GM21526 (cell line): ENCODE results near the gene GNG13.
"Not testable (repeated sequence)": the region's sequence is repeated elsewhere in the genome, so short reads cannot be mapped to it uniquely, and the experiment has no call there.

ENCODE experiments used
- ATAC-seq: cut with Tn5 transposase; IDR thresholded peaks from one replicate; pipeline ENCODE4 v1.9.1; 2021; ENCODE audit warnings: moderate library complexity; ENCODE audit not compliant: unreplicated experiment, low FRiP score

The GNG13 gene

GRCh38 chr16:764848-765487 lies 35.6 kb downstream of the GNG13 start:
- ATAC-seq = no peak

DNA sequence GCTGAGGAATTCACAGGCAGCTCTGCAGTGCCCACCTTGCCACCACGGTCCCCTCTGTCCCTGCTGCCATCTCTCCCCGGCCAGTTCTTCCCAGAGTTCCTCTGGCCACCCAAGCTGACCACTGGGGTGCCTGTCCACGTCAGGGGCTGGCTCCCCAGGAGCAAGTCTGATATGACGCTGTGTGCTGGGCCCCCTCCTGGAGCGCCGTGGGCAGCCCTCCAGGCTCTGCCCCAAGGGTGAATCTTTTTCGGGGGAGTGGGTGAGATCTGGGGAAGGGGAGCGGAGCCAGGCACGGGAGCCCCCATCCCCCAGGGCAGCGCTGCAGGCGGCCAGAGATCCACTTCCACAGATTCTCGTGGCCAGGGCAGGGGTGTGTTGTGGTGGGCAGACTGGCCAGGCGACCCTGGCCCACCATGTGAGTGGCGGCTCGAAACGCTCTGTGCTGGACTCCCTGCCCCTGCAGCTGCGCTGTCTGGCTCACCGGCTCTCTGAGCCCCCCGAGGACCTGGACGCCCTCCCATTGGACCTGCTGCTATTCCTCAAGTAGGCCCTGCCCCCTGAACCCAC lies 36.3 kb downstream of the GNG13 start:
- no peak for ATAC-seq

DNA sequence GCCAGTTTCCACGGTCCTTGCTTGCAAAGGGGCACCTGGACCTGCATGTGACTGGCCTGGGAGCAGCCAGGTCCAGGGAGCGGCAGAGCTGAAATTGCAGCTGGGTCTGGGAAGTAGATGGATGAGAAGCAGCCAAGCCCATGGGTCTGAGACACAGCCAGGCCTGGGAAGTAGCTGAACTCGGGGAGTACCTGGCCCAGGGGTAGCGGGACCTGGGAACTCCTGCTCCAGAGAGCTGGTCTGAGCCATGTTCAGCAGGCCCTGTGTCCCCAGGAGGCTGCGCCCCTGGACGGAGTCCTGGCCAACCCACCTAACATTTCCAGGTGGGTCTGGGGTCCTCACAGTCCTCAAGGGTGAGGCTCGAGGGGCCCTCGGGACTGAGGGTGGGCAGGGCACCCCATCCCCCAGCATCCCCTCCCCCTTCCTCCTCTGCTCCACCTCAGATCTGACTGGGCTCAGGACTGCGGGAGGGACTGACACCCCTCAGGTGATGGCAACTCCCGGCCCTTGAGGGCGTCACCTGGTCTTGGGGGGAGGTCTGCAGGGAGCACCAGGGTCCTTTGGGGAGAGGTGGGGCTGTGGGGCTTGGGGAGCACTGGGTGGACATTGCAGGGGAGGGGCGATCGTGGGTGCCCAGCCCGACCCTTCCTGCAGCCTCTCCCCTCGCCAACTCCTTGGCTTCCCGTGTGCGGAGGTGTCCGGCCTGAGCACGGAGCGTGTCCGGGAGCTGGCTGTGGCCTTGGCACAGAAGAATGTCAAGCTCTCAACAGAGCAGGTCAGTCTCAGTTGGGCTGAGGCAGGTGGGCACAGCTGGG lies 37.0 kb downstream of the GNG13 start:
- ATAC-seq = no peak

DNA sequence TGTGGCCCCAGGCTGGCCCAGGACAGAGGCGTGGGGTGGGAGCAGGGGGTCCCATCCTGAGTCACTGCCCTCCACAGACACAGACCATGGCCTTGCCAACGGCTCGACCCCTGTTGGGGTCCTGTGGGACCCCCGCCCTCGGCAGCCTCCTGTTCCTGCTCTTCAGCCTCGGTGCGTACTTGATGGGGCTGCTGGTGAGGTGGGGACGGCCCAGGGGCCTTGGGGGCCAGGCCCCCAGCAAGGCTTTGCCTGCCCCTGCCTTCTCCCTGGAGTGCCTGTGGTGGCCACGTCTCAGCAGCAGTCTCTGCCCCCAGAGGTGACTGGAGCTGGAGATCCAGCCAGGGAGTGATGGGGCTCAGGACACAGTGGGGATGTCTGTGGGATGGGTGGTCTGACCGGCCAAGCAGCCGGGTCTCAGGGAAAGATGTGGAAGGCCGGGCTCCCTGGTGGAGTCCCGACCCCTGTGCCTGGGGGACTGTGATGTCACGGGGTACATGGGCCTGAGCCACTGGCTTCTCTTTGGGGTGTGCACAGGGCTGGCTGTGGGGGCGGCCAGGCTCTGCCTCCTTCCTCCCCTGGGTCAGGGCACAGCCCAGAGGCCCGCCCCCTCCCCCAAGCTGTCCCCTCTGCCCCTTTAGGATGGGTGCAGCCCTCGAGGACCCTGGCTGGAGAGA lies 37.8 kb downstream of the GNG13 start:
- ATAC-seq = no peak

DNA sequence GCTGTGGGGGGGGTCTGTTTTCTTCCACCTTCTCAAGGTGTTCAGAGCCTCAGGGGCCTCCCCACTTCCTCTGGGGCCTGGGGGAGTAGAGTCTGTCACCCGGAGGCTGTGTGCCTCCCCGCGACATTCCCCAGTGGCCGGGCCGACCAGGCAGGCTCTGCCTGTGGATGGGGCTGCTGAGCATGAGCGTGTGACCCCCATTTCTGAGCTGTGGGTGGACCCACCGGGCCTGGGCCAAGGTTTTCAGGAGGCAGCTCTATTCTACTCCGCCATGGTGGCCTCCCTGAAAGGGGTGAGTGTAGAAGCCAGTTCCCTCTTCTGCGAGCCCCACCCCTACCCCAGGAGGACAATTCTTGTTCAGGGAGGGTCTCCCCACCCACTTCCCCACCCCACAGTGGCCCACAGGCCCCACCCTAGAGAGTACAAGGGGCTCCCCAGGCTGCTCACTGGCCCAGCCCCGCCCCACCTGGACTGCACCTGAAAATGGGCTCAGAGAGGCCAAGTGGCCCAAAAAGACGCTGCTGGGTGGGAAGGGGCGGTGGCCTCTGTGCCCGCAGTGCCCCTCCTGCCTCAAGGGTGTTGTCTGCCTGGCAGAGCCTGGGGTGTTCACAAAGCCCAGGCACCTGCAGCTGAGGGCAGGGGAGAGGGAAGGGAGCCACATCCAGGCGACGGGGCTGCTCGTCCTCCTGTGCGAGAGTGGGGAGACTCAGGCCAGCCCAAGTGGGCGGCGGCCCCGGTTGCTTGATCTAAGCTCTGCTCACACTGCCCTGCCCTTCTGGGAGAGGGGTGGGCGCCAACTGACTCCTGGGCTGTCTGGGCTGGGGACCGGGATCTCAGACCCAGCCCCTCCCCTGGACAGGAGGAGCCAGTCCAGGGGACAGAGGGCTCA lies 38.7 kb downstream of the GNG13 start:
- no peak for ATAC-seq

DNA sequence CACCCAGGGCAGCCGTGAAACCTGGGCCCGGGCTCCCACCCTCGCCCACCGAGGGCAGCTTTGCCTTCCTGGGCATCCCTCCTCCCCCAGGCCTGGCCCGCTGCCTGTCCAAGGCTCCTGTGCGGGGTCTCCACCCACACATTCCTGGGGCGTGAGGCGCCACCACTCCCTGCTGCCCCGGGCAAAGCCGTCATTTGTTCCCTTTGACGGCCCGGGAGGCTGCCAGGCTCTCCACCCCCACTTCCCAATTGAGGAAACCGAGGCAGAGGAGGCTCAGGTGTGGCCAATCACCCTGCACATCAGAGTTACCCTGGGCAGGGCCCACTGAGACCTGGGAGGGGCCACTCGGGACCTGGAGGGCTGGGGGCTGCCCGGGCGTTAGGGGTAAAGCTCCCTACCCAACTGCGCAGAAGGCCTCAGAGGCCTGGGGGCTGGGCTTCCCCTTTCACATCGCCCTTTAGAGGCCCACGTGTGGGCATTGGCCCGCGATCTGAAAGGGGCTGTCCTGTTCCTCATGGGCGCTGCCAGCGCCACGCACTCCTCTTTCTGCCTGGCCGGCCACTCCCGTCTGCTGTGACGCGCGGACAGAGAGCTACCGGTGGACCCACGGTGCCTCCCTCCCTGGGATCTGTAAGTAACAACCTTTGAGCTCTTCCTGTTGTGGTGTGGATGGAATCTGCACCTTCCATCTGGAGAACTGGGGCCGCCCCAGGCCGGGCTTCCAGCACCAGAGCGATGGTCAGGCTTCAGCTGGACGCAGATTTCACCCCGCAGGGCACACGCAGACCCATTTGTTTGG lies 39.8 kb downstream of the GNG13 start, which contains the start of gene MSLN:
Gene MSLN (plus strand): TSS at position 190 of the 799 bp plus-strand sequence. CDS start 1,947 bp downstream, outside the sequence.
- ATAC-seq = no peak

- ATAC-seq = no peak
These were observed 40.5 kb downstream of the GNG13 start for GRCh38 chr16:760065-760464.

DNA sequence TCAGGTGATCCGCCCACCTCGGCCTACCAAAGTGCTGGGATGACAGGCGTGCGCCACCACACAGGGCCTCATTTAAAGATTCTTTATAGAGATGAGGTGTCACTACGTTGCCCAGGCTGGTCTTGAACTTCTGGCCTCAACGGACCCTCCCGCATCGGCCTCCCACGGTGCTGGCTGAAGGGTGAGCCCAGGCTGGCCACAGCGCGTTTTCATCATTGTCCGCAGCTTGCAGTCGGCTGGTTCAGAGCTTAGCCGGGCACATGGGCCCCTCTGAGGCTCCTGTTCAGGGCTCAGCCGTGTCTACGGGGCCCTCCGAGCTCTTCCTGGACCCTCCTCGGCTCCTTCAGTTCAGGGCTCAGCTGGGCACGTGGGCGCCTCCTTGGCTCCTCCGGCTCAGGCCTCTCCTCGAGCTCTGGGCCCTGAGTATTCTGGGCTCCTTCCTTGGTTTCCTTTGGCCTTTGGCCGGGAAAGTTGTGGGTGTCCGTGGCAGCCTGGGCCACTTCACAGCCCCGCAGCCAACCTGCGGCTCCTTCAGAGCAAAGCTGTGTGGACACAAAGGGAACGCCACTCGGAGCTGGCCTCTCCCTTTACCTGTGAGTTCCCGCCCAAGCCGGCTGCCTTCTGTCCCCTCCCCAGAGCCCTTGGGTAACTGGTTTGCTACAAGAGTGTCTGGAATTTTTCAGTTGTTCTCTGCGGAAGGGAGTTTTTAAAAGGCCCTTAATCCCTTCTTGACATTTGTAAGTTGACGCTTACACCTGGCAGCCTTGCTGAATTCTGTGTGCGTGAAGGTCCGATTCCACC lies 41.2 kb downstream of the GNG13 start:
- no peak for ATAC-seq

DNA sequence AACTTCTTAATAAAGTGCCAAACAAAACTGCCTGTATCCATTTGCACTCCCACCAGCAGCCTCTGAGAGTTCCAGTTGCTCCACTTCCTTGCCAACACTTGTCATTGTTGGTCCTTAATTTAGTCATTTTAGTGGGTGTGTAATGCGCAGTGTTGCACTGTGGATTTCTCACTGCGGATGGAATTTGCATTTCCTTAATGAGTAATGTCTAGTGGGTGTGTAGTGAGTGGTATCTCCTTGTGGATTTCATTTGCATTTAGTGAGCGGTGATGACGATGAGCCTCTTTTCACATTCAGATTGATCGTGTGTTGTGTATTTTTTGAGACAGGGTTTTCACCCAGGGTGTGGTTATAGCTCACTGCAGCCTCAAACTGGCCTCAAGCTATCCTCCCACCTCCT lies 44.1 kb downstream of the GNG13 start:
- ATAC-seq = no peak

- no peak for ATAC-seq
These were observed 45.9 kb downstream of the GNG13 start for GRCh38 chr16:754656-755055.

- not testable (repeated sequence) for ATAC-seq
These were observed 46.4 kb downstream of the GNG13 start for GRCh38 chr16:754121-754607.

- no peak for ATAC-seq
These were observed 48.6 kb downstream of the GNG13 start for GRCh38 chr16:752007-752312.

GRCh38 chr16:751152-752006 lies 49.2 kb downstream of the GNG13 start:
- ATAC-seq = no peak

DNA sequence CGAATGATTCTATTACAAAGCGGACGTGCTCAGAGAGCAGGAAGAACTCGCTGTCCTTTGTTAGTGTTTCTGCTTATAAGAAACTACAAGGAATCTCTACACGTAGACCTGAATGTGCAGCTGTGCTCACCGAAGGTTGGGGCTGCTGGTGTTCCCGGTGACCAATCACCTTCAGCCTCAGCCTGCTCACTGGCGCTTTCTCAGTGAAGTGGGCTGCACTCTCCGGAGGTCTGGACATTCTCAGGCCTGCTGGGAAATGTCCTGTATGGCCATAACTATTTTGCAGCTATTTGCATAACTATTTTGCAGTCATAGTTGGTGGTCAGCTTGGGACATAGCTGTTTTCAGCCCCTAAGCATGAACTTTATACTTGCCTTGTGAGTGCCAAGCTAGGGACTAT lies 50.0 kb downstream of the GNG13 start:
- no peak for ATAC-seq

- no peak for ATAC-seq
These were observed 51.5 kb downstream of the GNG13 start for GRCh38 chr16:749010-749409.
